ENCODE data around the gene JARID2. TPM values are rescaled to one million over a fixed set of nuclear protein-coding genes. Genes with fewer than 3 reads are reported as not detected.
A peak's percentile ranks its signal among the peaks of the same experiment; 100 is the strongest.

The JARID2 gene
- total and polyA plus RNA-seq, 3 experiments from 2014 or later, result 12.0 to 25.5 (median 25.0) TPM

DNA sequence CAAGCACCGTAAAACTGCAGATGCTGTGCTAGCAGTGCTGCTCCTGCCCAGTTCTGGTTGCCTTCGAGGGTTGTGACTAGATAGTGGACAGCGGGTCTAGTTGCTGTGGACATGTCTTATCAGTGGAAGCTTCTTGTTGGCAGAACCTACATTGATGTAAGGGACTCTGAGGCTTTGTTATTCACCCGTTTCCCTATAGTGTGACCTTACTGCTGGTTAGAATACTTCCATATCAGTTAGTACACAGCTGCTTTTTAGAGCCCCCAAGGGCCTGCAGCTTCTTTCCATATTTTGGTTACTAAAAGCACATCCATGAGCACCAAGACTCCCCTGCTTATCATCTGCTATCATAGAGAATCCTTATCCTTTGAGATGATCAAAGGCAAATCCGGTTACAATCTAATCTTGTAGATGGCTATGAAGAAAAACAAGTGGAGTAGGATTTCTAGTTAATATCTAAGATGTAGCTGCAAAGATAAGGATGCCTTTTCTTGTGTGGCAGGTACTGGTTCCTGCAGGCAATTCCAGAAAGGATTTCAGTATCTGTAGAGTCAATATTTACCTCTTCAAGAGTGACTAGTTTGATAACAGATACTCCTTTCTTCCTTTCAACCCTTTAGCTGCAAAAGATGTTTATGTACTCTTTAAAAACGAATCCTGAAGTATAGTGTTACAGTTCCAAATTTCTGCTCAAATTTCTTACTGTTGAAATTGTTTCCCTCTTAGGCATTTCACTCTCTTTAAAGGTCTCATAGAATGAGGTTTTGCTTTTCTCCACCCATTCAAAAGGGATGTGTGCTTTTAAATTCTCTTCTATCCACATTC lies 163.6 kb downstream of the JARID2 start:
- peak overlapping the region in 2 of 8 donors; percentile 3 to 39 for H3K27ac Mint-ChIP-seq

DNA sequence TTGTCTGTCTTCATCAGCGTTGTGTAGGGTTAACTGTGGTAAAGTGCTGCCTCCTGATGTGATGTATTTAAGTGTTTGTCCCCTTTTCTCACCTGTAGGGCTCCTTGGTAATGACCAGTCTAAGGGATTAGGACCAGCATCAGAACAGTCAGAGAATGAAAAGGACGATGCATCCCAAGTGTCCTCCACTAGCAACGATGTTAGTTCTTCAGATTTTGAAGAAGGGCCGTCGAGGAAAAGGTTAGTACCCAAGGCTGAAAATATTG lies 164.2 kb downstream of the JARID2 start:
- no peaks in the 10 kb centered on the region for H3K9me3 ChIP-seq (ENCODE audit: low read length)
- Mint-ChIP-seq H3K4me1 (peaks cover 54 to 86% (median 73%) of the 10 kb centered on the region in 3 donors), H3K36me3 (peaks cover 0 to 19% (median 12%) of the 10 kb centered on the region in 3 donors), H3K9me3 (peaks cover 0 to 1% (median 0%) of the 10 kb centered on the region in 5 donors), H3K27me3 (no peaks in the 10 kb centered on the region), H3K4me3 (peak overlapping the region in 2 of 7 donors; percentile 29 to 44), H3K27ac (peak overlapping the region in 2 of 8 donors; percentile 2 to 3)
- DNase-seq, result no peak
- no peak overlapping the region for H3K27ac ChIP-seq (ENCODE audit: low read depth, low read length)
- no peak overlapping the region for H3K4me3 ChIP-seq (ENCODE audit: low read length)
- H3K36me3 ChIP-seq (ENCODE audit: insufficient read depth, low read length), result no peaks in the 10 kb centered on the region
- no peaks in the 10 kb centered on the region for H3K27me3 ChIP-seq (ENCODE audit: insufficient read depth, low read length, poor library complexity, severe bottlenecking)
- ChIA-PET POLR2A (interaction anchor here (0.6 kb wide), 1 partner anchor 1615 kb away, joined by 3 read pairs; no protein-coding TSS in a partner anchor), CTCF (no interaction called here)
- H3K4me1 ChIP-seq (ENCODE audit: insufficient read depth, low read length), result peaks cover 41% of the 10 kb centered on the region

More for the DNA sequence above, 163.6 kb downstream of the JARID2 start:
- Mint-ChIP-seq H3K4me3 (no peak overlapping the region), H3K27me3 (no peaks in the 10 kb centered on the region), H3K9me3 (peaks cover 0 to 1% (median 0%) of the 10 kb centered on the region in 5 donors), H3K36me3 (peaks cover 0 to 18% (median 12%) of the 10 kb centered on the region in 3 donors), H3K4me1 (peaks cover 59 to 91% (median 78%) of the 10 kb centered on the region in 3 donors)
- no peak overlapping the region for H3K27ac ChIP-seq (ENCODE audit: low read depth, low read length)
- no peak overlapping the region for H3K4me3 ChIP-seq (ENCODE audit: low read length)
- H3K36me3 ChIP-seq (ENCODE audit: insufficient read depth, low read length), result no peaks in the 10 kb centered on the region
- H3K27me3 ChIP-seq (ENCODE audit: insufficient read depth, low read length, poor library complexity, severe bottlenecking), result no peaks in the 10 kb centered on the region
- CTCF ChIA-PET, result interaction anchor here (1.1 kb wide), 1 partner anchor 21 kb away, joined by 4 read pairs; no protein-coding TSS in a partner anchor
- POLR2A ChIA-PET, result no interaction called here
- H3K9me3 ChIP-seq (ENCODE audit: low read length), result no peaks in the 10 kb centered on the region
- H3K4me1 ChIP-seq (ENCODE audit: insufficient read depth, low read length), result peaks cover 46% of the 10 kb centered on the region
- no peak for DNase-seq

DNA sequence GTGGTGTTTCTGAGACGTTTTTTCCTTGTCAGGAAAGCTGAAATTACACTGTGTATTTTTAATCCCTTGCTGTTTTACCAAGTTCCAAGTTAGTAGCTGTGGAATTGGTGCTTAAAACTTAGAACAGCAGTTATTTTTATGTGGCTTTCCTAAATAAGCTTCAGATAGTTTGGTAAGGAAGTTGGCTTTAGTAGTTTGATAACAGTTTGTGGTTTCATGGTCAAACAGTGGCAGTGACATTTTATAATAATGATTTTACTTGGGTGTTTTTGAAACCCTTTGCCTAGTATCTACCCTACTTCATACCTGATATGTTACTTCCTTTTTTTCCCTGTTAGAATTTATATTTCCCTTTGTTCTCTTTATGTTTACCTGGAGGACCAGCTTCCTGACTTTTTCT lies 164.9 kb downstream of the JARID2 start:
- Histone ChIP-seq H3K27me3 (ENCODE audit: insufficient read depth, low read length, poor library complexity, severe bottlenecking) (no peaks in the 10 kb centered on the region), H3K9me3 (ENCODE audit: low read length) (no peaks in the 10 kb centered on the region), H3K36me3 (ENCODE audit: insufficient read depth, low read length) (no peaks in the 10 kb centered on the region), H3K27ac (ENCODE audit: low read depth, low read length) (no peak overlapping the region), H3K4me3 (ENCODE audit: low read length) (peak overlapping the region; percentile 4), H3K4me1 (ENCODE audit: insufficient read depth, low read length) (peaks cover 39% of the 10 kb centered on the region)
- DNase-seq, result no peak
- Mint-ChIP-seq H3K27ac (peak overlapping the region in 4 of 8 donors; percentile 2 to 57 (median 42)), H3K36me3 (peaks cover 0 to 19% (median 12%) of the 10 kb centered on the region in 3 donors), H3K4me3 (peak overlapping the region in 5 of 7 donors; percentile 12 to 68 (median 40)), H3K27me3 (no peaks in the 10 kb centered on the region), H3K4me1 (peaks cover 48 to 79% (median 66%) of the 10 kb centered on the region in 3 donors), H3K9me3 (peaks cover 0 to 1% (median 0%) of the 10 kb centered on the region in 5 donors)
- ChIA-PET POLR2A (interaction anchor here (0.6 kb wide), 1 partner anchor 1616 kb away, joined by 3 read pairs; no protein-coding TSS in a partner anchor), CTCF (no interaction called here)

DNA sequence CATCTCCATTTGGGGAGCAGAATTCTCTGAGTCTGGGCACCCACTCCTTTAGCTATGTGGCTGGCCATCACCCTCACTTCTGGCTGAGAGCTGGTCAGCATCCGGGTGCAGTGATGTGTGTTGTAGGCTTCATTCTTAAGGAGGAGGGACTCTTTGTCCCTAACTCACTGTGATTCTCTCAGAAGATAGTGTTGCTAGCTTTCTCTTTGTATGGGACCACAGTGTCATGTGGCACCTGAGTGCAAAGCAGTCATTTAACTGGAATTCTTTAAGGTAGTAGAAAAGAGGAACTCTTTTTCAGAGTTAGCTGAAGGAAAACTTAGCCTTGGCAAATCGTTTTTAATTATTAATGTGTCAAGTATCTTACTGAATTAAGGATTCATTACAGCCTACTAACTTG lies 165.9 kb downstream of the JARID2 start:
- H3K27ac ChIP-seq (ENCODE audit: low read depth, low read length), result no peak overlapping the region
- peaks cover 39% of the 10 kb centered on the region for H3K4me1 ChIP-seq (ENCODE audit: insufficient read depth, low read length)
- Mint-ChIP-seq H3K27me3 (no peaks in the 10 kb centered on the region), H3K9me3 (peaks cover 0 to 2% (median under 1%) of the 10 kb centered on the region in 5 donors), H3K27ac (peak overlapping the region in 2 of 8 donors; percentile 9 to 47), H3K4me1 (peaks cover 50 to 74% (median 62%) of the 10 kb centered on the region in 3 donors), H3K36me3 (peaks cover 2 to 21% (median 14%) of the 10 kb centered on the region in 3 donors), H3K4me3 (peak overlapping the region in 2 of 7 donors; percentile 9 to 21)
- no peak for DNase-seq
- H3K4me3 ChIP-seq (ENCODE audit: low read length), result no peak overlapping the region
- no peaks in the 10 kb centered on the region for H3K9me3 ChIP-seq (ENCODE audit: low read length)
- H3K36me3 ChIP-seq (ENCODE audit: insufficient read depth, low read length), result no peaks in the 10 kb centered on the region
- ChIA-PET POLR2A (interaction anchor here (0.7 kb wide), 1 partner anchor 17 kb away, joined by 4 read pairs; no protein-coding TSS in a partner anchor), CTCF (interaction anchor here (1.8 kb wide), 1 partner anchor 10 kb away, joined by 5 read pairs; no protein-coding TSS in a partner anchor)
- no peaks in the 10 kb centered on the region for H3K27me3 ChIP-seq (ENCODE audit: insufficient read depth, low read length, poor library complexity, severe bottlenecking)

DNA sequence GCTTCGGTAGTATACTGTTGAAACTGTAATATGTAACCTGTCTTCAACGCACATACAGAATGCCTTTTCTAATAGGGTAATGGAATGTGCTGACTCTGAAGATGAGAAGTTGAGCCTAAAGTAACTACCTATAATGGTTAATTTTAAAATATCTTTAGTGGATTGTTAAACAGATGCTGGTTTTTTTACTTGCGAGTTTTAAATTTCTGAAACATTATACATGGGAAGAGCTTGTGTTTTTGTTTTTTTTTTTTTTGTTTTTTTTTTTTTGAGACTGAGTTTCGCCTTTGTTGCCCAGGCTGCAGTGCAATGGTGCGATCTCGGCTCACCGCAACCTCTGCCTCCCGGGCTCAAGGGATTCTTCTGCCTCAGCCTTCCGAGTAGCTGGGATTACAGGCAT lies 166.9 kb downstream of the JARID2 start:
- H3K4me1 ChIP-seq (ENCODE audit: insufficient read depth, low read length), result peaks cover 39% of the 10 kb centered on the region
- no peak overlapping the region for H3K27ac ChIP-seq (ENCODE audit: low read depth, low read length)
- ChIA-PET POLR2A (no interaction called here), CTCF (interaction anchor here (1.8 kb wide), 1 partner anchor 9 kb away, joined by 5 read pairs; no protein-coding TSS in a partner anchor)
- no peaks in the 10 kb centered on the region for H3K36me3 ChIP-seq (ENCODE audit: insufficient read depth, low read length)
- no peak overlapping the region for H3K4me3 ChIP-seq (ENCODE audit: low read length)
- H3K4me1 Mint-ChIP-seq, result peaks cover 52 to 75% (median 64%) of the 10 kb centered on the region in 3 donors
- H3K27ac Mint-ChIP-seq, result no peak overlapping the region
- no peaks in the 10 kb centered on the region for H3K27me3 ChIP-seq (ENCODE audit: insufficient read depth, low read length, poor library complexity, severe bottlenecking)
- DNase-seq, result no peak
- no peaks in the 10 kb centered on the region for H3K9me3 ChIP-seq (ENCODE audit: low read length)
- no peaks in the 10 kb centered on the region for H3K27me3 Mint-ChIP-seq
- peaks cover 12 to 29% (median 16%) of the 10 kb centered on the region in 3 donors for H3K36me3 Mint-ChIP-seq
- peaks cover 0 to 6% (median 4%) of the 10 kb centered on the region in 5 donors for H3K9me3 Mint-ChIP-seq
- no peak overlapping the region for H3K4me3 Mint-ChIP-seq

DNA sequence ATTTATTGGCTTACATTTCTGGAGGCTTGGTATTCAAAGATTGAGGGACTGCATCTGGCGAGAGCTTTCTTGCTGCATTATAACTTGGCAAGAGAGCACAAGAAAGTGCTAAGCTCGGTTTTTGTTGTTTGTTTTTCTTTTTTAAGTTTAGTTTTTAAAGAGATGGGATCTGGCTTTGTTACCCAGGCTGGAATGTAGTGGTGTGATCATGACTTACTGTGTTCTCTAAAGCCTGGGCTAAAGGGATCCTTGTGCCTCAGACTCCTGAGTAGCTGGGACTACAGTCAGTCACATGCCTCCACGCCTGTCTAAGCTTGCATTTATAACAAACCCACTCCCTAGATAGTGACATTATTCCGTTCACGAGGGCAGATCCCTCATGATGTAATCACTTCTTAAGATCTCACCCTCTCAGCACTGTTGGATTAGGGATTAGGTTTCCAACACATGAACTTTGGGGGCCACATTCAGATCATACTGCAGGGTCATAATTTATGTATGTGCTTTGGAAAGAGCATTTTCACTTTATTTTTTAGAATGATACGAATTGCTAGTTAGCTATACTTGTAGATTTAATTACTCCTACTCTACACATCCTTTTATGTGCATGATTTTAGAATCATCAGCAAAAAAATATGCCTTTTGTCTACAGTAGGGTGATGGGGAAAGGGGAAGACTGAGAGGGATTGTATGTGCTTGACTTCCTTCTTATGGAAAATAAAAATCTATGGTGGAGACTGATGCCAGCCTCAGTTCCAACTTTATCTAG lies 167.8 kb downstream of the JARID2 start:
- POLR2A ChIA-PET, result no interaction called here

DNA sequence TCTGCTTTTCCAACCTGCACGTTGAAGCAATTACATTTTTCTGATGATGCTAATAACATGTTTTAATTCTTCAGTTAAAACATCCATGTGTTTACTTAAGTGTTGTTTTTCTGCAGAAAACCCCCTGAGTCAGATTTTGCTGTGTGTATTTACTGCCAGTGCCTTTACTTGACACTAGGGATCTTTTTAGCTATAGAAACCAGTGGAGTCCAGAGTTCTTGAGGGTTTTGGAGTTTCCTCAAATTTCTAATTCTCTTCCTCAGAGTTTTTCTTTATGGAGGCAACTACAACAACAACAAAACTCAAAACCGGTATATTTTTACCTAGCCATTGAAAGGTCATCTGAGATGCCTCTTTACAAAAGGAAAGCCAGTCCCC lies 168.4 kb downstream of the JARID2 start:
- Histone ChIP-seq H3K36me3 (ENCODE audit: insufficient read depth, low read length) (no peaks in the 10 kb centered on the region), H3K4me1 (ENCODE audit: insufficient read depth, low read length) (peaks cover 34% of the 10 kb centered on the region), H3K9me3 (ENCODE audit: low read length) (no peaks in the 10 kb centered on the region), H3K27me3 (ENCODE audit: insufficient read depth, low read length, poor library complexity, severe bottlenecking) (no peaks in the 10 kb centered on the region), H3K27ac (ENCODE audit: low read depth, low read length) (no peak overlapping the region), H3K4me3 (ENCODE audit: low read length) (no peak overlapping the region)
- POLR2A ChIA-PET, result no interaction called here
- no peaks in the 10 kb centered on the region for H3K27me3 Mint-ChIP-seq
- H3K27ac Mint-ChIP-seq, result no peak overlapping the region
- no peak for DNase-seq
- H3K9me3 Mint-ChIP-seq, result peaks cover 6 to 13% (median 10%) of the 10 kb centered on the region in 5 donors
- CTCF ChIA-PET, result no interaction called here
- H3K4me3 Mint-ChIP-seq, result no peak overlapping the region
- H3K36me3 Mint-ChIP-seq, result peaks cover 17 to 37% (median 25%) of the 10 kb centered on the region in 3 donors
- peaks cover 44 to 60% (median 56%) of the 10 kb centered on the region in 3 donors for H3K4me1 Mint-ChIP-seq

More for the DNA sequence above, 167.8 kb downstream of the JARID2 start:
- H3K4me1 ChIP-seq (ENCODE audit: insufficient read depth, low read length), result peaks cover 39% of the 10 kb centered on the region
- Mint-ChIP-seq H3K27me3 (no peaks in the 10 kb centered on the region), H3K4me3 (no peak overlapping the region), H3K27ac (peak overlapping the region in 4 of 8 donors; percentile 36 to 58 (median 50)), H3K9me3 (peaks cover 4 to 10% (median 6%) of the 10 kb centered on the region in 5 donors), H3K36me3 (peaks cover 16 to 36% (median 21%) of the 10 kb centered on the region in 3 donors), H3K4me1 (peaks cover 48 to 66% (median 62%) of the 10 kb centered on the region in 3 donors)
- DNase-seq, result no peak
- CTCF ChIA-PET, result interaction anchor here (0.9 to 1.8 kb wide), 2 partner anchors 8 to 161 kb away, joined by 3 to 5 read pairs; no protein-coding TSS in a partner anchor
- H3K27ac ChIP-seq (ENCODE audit: low read depth, low read length), result no peak overlapping the region
- no peaks in the 10 kb centered on the region for H3K36me3 ChIP-seq (ENCODE audit: insufficient read depth, low read length)
- no peak overlapping the region for H3K4me3 ChIP-seq (ENCODE audit: low read length)
- H3K27me3 ChIP-seq (ENCODE audit: insufficient read depth, low read length, poor library complexity, severe bottlenecking), result no peaks in the 10 kb centered on the region
- no peaks in the 10 kb centered on the region for H3K9me3 ChIP-seq (ENCODE audit: low read length)
